22Rv1 (cell line): ENCODE data around the gene MRPS25.

Source experiments
- CTCF ChIP-seq: fragments of 450-650 bp; IDR thresholded peaks from 2 replicates; pipeline ENCODE4 v1.5.1; 2017; ENCODE audit warnings: mild to moderate bottlenecking
- ZFX ChIP-seq: fragments of 450-650 bp; IDR thresholded peaks from 2 replicates; pipeline ENCODE4 v1.6.1; 2017; ENCODE audit warnings: antibody characterized with exemption, borderline replicate concordance

- TF ChIP-seq CTCF (no peak), ZFX (no peak)
Observed at GRCh38 chr3:15049584-15049983, 15.5 kb downstream of the MRPS25 start.
